Measurements from ENCODE around the gene PANK3.
"Not testable (repeated sequence)": the region's sequence is repeated elsewhere in the genome, so short reads cannot be mapped to it uniquely, and the experiment has no call there.

Gene PANK3

GRCh38 chr5:168549554-168549953 is 29.6 kb downstream of the PANK3 start:
- DNase-seq: no peak

GRCh38 chr5:168537176-168537575 is 42.0 kb downstream of the PANK3 start:
- no peak for DNase-seq

GRCh38 chr5:168534351-168534750 is 44.8 kb downstream of the PANK3 start:
- not testable (repeated sequence) for DNase-seq

- no peak for DNase-seq
Measured at GRCh38 chr5:168531987-168532864, 46.9 kb downstream of the PANK3 start.

- DNase-seq: no peak
Measured at GRCh38 chr5:168531191-168531590, 48.0 kb downstream of the PANK3 start.

GRCh38 chr5:168530621-168531150 is 48.5 kb downstream of the PANK3 start:
- DNase-seq: no peak

GRCh38 chr5:168529374-168530234 is 49.6 kb downstream of the PANK3 start:
- no peak for DNase-seq

GRCh38 chr5:168528521-168529373 is 50.4 kb downstream of the PANK3 start, which contains the start of gene FBLL1:
Gene FBLL1 (plus strand): TSS chr5:168529305. CDS start chr5:168529505, 200 bp downstream.
- peak; percentile 17 for DNase-seq

- no peak for DNase-seq
Measured at GRCh38 chr5:168527756-168528295, 51.3 kb downstream of the PANK3 start.

GRCh38 chr5:168525856-168526255 is 53.3 kb downstream of the PANK3 start:
- DNase-seq: no peak

- no peak for DNase-seq
Measured at GRCh38 chr5:168513861-168514428, 65.2 kb downstream of the PANK3 start.

- no peak for DNase-seq
Measured at GRCh38 chr5:168502563-168503237, 76.5 kb downstream of the PANK3 start.
